GM18505 (cell line): ENCODE data around the gene RBPJ.
A peak's percentile ranks its signal among the peaks of the same experiment; 100 is the strongest.

ENCODE experiments used
- ATAC-seq: cut with Tn5 transposase; IDR thresholded peaks from one replicate; pipeline ENCODE4 v1.9.1; 2021; ENCODE audit not compliant: unreplicated experiment
- POLR2A ChIP-seq: IDR thresholded peaks from 4 replicates; pipeline ENCODE4 v1.6.1; 2011; ENCODE audit warnings: borderline replicate concordance; ENCODE audit not compliant: insufficient read depth, insufficient read length; ENCODE audit errors: extremely low read depth

Gene RBPJ

DNA sequence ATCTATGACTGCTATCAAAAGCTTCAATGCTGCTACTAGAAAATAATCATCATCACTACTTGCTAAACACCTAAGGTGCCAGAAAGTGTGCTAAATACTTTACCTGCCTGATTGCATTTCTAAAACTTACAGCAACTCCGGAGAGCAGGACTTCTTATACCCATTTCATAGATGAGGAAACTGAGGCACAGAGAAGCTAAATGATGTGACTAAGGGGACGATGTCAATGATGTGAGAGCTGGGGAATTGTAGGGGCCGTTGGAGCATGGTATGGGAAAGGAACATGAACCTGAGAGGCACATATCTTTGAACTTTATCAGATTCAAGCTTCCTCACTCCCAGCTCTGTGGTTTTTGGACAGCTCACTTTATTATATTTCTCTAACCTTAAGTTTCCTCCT, 130.8 kb downstream of the RBPJ start:
- TF ChIP-seq POLR2A, result no peak
- no peak for ATAC-seq

DNA sequence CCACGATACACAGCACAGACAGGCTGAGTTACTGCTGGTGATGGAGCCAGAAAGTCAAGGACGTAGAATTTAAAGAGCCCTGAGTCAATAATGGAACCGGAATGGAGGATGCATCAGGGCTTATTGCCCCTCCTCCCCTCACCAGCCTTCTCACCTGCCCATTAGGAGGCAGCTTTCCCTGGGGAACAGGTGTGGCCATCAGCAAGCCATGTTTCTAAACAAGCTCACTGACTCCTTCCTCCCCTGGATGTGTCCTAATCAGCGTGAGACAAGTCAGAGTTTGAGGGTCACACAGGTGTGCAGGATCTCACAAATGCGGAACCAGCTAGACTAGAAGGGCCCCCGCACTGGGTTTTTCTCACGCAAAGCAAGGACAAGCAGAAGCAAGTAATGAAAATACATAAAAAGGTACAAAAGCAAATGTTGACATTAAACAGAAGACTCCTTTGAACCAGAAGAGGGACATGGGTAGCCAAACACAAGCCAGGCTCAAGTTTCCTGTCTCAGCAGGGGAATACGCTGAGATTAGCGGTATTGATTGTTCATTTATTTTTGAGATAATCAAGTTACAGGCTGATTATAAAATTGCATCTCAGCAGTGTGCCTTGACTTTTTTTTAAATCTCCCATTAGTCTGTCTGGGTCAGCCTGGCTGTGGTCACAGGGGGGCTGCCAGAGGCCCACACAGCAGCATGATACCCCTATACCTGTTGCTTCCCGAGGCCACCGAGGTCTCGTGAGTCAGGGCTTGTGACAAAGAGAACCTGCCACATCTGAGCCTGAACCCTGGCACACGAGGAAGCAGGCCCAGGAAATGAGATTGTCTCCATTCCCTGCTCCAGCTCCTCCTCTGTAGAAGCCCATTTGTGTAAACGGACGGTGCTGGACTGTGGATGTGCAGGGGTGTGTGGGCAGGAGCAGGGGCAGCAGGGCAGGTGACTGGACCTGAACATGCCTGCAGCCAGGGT, 132.0 kb downstream of the RBPJ start:
- no peak for TF ChIP-seq POLR2A
- no peak for ATAC-seq

DNA sequence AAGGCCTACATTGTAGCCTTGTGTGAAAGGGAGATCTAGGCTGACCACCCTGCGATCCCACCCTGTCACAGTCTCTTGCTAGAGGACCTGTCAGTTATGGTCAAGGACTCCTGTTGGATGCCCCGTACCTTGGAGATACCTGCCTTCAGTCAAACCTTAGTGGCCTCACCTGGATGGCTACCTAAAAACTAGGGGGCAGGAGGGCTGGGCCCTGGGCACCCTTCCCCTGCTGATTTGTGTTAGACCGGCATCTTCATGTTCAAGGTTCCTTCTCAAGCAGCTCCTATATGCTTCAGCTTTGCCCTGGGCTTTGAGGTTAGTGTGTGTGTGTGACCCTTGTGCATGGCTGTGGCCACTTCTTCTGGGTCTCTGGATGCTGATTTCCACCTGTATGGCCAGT, 134.1 kb downstream of the RBPJ start:
- TF ChIP-seq POLR2A, result no peak
- ATAC-seq, result no peak

DNA sequence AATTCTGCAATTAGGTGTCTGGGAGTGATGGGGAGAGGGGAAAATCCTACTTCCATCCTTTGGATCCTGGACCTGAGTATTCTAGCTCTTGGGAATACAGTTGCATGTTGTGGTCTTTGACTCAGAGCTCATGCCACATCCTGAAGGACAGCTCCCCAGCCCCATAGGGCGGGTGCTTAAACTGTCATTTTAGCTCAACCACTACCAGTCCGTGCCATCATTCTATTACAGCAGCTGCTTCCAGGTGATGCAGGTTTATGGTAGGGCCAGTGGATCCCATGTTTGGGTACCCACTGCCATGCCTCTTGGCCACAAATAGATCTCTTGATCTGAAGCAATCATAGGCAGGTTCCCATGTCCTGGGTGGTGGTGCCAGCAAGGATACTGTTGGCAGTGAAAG, 134.8 kb downstream of the RBPJ start:
- no peak for ATAC-seq
- no peak for TF ChIP-seq POLR2A

DNA sequence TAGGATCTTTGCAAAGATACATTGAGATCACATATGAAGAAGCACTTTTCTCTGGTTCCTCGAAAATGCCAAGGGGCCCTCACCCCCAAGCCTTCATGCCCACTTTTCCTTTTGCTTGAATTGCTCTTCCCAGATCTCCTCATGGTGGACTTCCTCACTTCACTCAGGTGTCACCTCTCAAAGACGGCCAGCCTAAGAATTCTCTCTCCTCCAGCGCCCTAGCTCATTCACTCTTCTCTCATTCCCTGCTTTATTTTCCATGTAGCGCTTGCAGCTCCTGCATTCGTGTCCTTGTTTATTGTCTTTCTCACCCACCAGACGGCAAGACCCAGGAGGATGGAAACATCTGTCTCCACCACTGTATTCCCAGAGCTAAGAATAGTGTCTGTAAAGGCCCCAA, 136.6 kb downstream of the RBPJ start:
- no peak for ATAC-seq
- TF ChIP-seq POLR2A, result no peak

DNA sequence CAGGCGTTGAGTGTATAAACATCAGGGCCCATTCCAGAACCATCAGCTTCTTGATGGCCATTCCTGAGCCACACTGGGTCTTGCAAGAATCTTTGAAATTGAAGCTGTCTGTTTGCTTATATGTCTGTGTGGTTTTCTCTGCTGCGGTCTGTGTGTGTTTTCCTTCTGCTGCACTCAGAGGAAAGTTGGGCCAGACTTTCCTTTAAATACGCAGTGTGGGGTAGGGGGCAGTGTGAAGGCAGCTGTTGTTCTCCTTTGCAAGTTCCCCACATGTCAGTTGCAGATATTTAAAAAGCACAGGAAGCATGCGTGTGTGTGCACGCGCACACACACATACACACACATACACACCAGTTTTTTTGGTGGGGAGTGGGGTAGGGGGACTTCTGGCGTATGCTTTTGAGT, 137.3 kb downstream of the RBPJ start:
- no peak for ATAC-seq
- TF ChIP-seq POLR2A, result no peak

DNA sequence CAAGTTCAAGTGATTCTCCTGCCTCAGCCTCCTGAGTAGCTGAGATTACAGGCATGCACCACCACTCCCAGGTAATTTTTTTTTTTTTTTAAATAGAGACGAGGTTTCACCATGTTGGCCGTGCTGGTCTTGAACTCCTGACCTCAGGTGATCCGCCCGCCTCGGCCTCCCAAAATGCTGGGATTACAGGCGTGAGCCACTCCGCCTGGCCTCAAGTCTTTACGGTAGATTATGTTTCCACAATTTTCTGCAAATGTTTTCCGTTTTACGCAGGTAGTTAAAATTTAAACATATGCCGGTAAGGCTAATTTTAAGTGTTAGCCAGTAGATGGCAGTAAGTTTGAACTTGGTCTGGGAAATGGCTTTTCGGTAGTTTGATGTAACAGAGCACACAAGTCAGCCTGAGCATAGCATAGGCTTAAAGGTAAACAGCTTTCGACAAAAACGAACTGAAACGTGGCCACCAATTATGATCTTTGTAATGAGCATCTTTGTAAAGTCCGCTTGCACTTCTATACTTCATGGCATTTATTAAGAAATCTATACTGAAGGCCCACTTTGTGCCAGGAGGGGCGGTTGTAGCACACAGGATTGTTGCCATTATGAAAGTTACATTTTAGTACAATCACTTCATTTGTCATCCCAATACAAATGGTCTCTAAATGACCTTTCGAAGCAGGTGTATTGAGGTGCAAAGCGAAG, 138.4 kb downstream of the RBPJ start:
- ATAC-seq, result peak; percentile 60
- TF ChIP-seq POLR2A, result no peak

DNA sequence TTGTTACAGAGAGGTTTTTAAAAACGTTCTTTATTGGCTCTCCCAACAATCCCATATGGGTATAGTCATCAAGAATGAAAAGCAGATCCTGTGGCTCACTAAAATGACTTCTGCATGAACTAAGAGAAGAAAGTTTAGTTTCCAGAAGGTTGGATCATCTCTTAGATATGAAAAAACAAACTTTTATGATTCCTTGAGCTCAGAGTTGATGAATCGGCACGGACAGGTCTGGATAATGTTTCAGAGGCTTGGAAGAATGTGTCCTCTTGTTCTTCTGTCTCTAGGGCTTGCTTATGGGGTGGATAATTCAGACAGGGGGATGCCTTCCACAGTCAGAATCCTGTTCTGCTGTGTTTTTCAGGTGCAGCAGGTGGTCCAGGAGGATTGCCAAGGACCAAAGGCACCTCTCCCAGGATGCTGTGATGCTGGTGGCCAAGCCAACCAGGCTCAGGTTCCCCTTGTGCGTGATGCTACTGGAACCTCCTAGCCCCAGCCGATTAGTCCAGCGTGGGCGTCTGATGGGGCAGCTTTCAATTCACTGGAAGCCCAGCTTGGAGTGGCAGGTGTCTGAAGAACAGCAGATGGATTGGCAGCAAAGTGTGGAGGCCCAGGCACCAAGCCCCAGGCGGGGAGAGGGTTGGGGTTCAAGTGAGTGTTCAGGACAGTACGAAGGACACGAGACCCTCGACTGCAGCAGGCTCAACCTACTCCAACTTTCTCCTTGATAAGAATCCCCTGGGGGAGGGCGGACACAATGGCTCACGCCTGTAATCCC, 139.1 kb downstream of the RBPJ start:
- TF ChIP-seq POLR2A, result no peak
- no peak for ATAC-seq

DNA sequence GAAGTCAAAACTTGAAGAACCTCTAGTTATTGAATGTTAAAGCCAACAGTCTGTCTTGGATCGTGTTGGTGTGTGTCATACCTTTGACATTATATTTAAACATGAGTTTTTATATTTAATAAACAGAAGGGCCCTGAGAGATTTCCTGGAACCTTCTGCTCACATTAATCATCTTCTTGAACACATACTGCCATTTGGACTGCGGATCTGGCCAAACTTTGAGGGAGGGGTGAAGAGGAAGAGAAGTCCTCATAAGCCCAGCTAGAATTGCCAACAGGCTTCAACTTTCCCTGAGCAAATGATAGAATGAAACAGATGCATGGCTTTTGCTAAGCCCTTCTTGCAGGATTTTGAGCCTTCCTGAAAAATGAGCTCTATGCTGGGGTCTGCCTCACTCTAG, 142.1 kb downstream of the RBPJ start:
- no peak for TF ChIP-seq POLR2A
- no peak for ATAC-seq

DNA sequence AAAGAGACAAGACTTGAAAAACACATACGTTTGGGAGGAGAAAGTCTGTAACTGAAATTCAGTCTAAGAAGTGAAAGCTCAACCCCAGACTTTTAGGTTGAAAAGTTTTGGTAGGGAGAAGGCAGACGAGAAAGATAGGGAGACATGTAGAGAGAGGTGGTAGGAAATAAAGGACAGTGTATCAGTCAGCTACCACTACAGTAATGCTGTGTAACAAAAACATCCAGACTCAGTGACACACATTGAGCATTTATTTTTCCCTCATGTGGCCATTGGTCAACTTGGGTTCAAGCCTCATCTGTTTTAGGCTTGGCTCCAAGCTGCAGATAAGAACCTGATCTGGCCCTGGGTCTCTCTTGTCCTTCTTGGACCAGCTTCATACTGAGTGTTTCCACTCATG, 142.6 kb downstream of the RBPJ start:
- TF ChIP-seq POLR2A, result no peak
- no peak for ATAC-seq

DNA sequence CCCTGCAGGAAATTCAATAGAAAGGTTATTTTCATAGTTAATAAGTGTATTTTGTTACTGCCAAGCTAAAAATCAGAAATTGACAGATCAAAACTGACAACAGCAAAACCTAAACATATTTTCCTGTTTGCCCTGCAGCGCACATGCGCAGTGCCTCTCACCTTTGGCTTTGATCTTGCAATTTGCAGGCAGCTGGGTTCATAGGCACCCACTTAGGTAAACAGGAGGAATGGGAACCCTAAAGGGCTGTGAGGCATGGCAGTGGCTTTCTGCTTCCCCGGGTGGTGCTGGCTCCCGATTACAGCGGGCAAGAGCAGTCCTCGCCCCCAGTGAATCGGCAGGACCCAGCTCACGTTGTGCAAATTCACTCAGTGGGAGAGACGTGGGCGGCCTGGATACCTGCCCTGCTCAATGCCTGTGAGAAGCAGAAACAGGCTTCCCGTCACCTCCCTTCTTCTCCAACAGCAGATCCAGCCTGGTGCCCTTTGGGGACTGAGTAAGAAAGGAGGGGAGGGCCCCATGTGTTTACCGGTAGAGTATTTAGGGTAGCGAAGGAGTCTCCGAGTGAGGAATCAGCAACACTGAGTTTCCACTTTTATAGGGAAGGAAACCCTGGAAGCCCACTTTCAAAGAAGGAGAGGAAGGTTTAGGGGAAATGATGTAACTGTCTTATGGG, 143.7 kb downstream of the RBPJ start:
- ATAC-seq, result no peak
- no peak for TF ChIP-seq POLR2A

DNA sequence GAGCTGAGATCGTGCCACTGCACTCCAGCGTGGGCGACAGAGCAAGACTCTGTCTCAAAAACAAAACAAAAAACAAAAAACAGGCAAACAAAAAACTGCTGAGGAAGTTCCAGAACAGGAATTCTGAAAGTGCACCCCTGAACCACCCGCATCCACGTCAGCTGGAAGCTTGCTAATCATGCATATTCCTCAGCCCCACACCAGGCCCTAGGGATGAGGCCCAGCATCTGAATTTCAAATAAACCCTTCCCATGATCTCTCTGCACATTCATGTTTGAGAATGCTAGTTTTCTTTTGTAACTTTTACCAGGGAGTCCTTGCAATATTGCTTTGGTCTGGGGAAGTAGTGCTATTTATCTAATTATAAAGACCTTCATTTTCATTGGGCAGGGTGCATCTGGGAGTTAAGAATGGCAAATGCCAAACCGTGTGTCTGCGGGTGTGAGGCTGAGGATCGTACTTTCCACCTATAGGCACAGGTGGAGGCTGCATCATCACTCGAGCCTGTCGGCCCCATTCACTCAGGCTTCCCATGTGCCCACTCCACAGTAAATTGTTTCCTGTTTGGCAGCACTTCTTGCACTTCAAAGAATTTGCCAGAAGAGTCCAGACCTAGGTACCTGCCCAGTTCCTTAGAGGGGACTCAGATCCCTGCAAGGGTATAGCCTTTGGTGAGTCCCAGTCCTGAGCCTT, 145.9 kb downstream of the RBPJ start:
- no peak for TF ChIP-seq POLR2A
- no peak for ATAC-seq

DNA sequence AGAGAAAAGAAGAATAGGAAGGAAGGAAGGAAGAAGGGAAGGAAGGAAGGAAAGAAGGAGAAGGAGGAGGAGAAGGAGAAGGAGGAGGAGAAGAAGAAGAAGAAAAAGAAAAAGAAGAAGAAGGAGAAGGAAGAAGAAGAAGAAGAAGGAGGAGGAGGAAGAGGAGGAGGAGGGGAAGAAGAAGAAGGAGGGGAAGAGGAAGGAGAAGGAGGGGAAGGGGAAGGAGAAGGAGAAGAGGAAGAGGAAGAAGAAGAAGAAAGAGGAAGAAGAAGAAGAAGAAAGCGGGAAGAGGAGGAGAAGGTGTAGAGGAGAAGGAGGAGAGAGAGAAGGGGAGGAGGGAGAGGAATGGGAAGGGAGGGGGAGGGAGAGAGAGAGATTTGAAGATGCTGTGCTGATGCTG, 146.9 kb downstream of the RBPJ start:
- ATAC-seq, result no peak
- no peak for TF ChIP-seq POLR2A

DNA sequence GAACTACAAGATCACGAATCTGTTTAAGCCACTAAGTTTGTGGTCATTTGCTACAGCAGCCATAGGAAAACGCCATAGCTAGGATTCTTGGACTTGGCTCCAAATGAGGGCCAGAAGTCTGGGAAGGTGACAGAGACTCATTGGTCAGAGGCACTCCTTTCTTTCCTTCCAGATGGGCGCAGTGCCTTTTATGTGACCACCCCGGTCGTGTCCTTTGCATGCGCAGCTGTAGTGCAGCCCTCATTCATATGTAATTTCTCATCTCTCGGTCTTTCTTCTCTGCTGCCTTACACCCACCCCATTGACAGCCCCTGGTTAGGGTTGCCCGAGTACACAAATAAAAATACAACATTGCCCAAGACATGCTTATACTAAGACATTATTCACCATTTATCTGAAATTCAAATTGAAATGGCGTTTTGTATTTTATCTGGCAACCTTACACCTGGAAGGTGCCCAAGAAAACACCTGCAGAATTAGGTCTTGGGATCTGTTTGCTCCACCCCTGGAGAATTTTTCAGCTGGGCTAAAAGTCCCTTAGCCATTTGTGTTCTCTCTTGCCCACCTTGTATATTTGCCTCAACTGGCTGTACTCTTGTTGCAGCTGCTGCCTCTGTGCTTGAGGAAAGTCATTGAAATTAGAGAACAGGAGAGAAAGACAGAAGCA, 147.6 kb downstream of the RBPJ start:
- no peak for TF ChIP-seq POLR2A
- no peak for ATAC-seq
